ENCODE measurements around the gene RTTN.

RTTN gene

DNA sequence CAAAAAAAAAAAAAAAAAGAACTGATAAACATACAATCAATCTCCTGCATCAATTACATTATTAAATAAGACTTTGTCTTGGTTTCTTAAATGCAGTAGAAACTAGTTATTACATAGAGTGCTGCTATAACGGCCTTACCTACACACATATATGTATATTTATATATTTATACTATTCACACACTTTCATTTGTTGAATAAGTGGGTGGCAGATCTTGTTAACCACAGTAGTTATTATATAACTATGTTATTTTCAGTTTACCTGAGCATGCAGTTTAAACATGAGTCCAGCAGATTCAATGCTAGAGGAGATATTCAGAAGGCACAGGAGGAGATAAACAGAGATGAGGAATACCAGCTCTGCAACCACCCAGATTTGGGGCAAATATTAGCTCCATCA lies 176.3 kb downstream of the RTTN start:
- no peak for DNase-seq (ENCODE audit: low read depth in 2 of 3, low spot score in 2 of 3)

DNA sequence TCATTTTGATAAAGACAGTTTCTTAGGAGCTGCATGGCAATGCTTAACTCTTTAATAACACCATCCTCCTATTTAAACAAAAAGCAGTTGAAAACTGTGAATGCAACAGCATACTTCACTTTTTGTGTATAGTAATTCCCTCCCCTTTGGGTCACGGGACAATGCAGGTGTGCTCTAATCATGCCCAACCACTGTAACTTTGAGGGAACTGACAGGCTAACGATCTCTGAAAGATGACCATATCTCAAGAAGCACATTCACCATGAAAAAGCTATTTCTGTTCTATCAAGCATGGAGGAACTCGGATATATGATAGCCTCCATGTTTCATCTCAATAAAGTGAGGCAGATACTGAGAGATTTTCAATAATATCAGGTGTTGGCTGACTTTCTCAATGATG lies 176.8 kb downstream of the RTTN start:
- no peak for DNase-seq (ENCODE audit: low read depth in 2 of 3, low spot score in 2 of 3)

DNA sequence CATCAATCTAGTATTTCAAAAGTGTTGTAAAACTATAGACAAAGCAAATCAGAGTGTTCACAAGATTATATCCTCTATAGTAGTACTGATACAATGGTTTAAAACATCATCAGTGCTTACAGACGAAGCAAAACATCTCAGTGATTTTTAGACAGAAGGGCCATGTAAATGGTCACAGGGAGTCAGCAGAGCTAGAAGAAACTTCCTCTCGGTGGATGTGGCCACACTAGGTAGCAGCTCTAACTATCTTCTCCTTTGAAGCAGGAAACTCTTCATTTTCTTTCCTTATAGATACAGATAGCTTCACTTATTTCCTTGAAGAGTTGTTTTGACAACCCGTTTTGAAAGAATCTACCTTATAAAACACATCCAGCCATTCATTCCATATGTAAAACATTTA lies 177.4 kb downstream of the RTTN start:
- no peak for DNase-seq (ENCODE audit: low read depth in 2 of 3, low spot score in 2 of 3)

DNA sequence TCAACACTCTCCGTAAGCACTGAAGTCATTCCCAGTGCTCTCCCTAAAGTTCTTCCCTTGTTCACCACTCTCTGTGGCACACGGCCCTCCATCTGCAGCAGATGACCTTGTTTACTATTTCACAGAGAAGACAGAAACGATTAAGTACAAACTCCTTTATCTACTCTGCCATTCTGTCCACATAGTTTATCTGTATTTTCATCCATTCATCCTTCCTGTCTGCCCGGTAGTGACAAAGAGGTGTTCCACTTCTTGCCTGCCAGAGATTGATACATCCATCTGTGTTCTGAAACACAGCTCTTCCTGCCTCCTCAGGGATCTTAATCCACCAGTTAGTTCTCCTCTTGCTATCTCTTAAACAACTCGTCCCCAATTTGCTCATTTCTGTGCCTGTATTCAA lies 179.9 kb downstream of the RTTN start:
- DNase-seq (ENCODE audit: low read depth in 2 of 3, low spot score in 2 of 3), result no peak

DNA sequence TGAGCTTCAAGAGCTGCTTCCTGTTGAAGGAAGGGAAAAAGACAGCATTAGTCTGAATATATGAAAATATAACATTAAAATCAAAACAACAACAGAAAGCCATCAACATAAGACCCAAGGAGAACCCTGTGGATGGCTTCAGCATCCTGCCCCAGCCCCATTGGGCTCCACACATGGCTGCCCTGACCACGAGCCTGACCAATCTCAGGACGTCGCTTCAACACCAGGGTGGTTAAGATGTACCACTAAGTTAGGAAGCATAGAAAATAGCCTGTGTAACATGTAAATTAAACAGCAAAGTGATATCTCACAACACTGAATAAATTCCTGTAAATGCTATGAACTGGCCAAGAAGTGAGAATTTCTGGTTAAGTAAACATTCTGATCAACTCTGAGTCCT lies 180.7 kb downstream of the RTTN start:
- DNase-seq (ENCODE audit: low read depth in 2 of 3, low spot score in 2 of 3), result no peak

DNA sequence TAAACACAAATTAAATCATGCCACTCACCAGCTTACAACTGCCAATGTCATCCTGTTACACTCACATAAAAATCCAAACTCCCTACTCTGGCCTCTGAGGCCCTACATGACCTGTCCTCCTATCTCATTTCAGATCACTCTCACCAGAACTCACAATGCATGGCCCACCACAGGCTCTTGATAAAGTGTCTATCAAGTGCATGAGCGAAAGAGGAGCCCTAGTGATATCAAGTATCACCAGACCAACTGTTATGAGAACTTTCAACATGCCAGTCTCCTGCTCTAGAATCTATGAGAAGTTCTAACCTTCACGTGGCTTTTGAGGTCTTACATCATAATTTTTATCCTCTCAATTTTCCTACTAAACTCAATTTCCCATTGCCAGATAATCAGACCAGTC lies 181.4 kb downstream of the RTTN start:
- DNase-seq (ENCODE audit: low read depth in 2 of 3, low spot score in 2 of 3), result no peak

DNA sequence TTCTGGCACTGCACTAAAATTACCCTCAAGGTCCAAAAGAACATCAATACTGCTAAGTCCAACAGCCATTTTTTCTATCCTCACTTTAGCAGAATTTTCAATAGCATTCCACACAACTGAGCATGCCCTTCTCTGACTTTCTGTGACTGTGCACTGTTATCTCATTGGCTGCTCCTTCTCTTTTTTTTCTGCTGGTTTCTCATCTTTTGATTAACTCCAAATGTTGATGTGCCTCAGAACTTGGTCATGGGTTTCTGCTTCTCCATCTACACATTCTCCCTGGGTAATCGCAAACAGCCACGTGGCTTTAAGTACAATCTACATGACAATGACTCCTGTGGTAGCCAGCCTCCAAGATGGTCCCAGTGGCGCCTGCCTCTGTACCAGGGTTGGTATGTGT lies 182.9 kb downstream of the RTTN start:
- no peak for DNase-seq (ENCODE audit: low read depth in 2 of 3, low spot score in 2 of 3)

DNA sequence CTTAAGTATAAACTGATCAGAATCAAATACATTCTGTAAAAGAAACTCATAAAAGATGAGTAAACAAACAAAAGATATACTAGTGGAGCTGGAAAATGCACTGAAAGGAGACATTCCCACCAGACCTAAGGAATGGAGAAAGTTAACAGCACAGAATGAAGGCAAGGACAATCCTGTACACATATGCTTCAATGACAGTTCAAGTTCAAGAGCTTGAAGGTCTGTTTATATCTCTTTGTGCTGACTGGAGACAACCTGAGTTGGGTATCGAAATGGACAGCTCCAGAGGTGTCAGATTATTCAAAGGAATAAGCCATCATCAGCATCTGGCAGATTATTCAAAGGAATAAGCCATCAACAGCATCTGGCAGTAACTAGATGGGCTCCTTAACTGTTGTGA lies 184.0 kb downstream of the RTTN start:
- no peak for DNase-seq (ENCODE audit: low read depth in 2 of 3, low spot score in 2 of 3)

DNA sequence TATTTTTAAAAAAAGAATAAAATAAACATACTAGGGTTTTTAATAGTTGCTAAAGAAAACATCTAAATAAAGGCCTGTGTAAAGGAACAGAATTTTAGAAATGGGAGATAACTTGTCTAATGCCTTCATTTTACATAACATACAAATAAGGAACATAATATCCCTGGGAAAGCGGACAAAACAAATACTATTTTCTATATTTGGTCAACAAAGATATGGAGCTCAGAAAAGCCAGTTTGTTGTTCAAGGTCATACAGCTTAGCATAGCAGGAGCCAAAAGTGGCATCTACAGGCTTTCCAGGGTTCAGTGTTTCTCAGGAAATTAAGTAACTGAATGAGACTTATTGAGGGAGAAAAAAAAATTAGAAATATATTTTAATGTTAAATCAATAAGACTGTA lies 184.4 kb downstream of the RTTN start:
- DNase-seq (ENCODE audit: low read depth in 2 of 3, low spot score in 2 of 3), result no peak

DNA sequence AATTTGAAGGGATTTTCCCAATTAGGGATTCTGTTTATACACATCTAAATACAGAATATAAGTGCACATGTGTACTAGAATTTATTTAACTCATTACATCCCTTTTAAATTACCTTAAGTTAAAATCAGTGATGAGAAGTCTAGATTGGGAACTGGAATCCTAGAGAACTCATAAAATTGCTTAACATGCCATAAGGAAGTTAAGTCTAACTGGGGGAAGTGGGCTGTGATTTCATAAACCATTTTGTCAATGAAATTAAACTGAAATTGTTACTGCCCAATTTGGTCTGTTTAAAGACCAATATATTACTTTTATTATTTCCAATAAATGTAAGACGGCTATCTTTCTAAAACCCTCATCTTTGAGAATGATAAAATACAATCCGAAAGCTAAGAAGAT lies 185.5 kb downstream of the RTTN start:
- DNase-seq (ENCODE audit: low read depth in 2 of 3, low spot score in 2 of 3), result no peak

DNA sequence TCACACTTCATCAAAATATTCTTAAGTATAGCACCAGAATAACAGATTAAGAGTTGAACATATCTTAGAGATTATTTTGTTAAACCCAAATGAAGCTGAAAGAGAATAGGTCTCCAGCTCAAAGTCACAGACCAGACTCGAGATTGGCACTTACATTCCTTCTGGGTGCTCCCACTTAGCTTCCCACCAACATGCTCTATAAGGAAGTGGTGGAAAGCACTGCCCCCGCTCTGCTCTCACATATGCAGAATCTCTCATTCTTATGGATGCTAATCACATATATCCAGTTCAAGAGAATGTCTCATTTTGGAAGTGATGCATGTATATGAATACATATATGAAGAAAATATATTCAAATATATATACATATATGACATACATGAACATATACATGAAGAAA lies 186.4 kb downstream of the RTTN start:
- no peak for DNase-seq (ENCODE audit: low read depth in 2 of 3, low spot score in 2 of 3)

DNA sequence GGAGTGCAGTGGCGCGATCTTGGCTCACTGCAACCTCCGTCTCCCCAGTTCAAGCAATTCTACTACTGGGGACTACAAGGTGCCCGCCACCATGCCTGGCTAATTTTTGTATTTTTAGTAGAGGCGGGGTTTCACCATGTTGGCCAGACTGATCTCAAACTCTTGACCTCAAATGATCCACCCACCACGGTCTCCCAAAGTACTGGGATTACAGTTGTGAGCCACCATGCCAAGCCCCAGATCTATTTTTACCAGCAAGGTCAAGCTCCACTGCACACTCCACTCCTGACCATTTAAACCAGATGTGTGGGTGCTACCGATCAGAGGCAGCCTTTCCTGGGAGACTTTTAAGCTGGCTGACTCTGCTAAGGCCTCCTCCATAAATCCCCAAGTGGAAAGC lies 190.4 kb downstream of the RTTN start:
- DNase-seq (ENCODE audit: low read depth in 2 of 3, low spot score in 2 of 3), result no peak

DNA sequence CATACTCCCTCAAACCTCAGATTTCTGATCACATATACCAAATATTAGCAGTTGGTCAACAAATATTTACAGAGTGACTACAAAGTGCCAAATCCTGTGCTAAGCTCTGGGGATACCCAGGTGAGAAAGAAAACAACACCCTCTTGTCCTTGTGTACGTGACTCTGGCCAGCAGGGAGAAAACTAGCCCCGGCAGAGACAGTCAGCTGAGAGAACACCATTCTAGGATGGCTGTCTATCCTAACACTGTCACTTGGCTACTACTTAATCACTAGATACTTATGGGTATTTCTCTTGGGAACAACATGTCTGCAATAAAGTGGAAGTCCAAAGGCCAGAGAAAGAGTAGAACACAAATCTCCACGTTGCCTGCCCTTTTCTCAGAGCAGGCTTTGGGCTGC lies 199.9 kb downstream of the RTTN start:
- DNase-seq (ENCODE audit: low read depth in 2 of 3, low spot score in 2 of 3), result no peak

DNA sequence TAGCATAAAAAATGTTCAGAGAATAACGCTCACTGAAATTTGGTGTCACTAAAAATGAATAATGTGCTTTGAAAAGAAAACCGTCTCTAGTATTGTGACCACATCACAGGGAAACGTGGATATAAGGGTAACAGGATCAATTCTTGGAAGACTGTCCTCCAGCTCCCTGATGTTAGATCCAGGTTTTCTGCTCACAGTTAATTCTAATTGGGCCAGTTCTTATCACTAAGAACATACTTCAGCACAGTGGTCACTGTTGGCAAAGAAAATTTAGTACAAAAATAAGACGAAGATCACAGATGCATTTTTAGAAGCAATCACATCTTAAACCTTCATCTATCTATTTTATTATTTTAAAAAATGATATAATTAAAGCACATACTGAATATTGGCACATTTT lies 200.8 kb downstream of the RTTN start:
- no peak for DNase-seq (ENCODE audit: low read depth in 2 of 3, low spot score in 2 of 3)

DNA sequence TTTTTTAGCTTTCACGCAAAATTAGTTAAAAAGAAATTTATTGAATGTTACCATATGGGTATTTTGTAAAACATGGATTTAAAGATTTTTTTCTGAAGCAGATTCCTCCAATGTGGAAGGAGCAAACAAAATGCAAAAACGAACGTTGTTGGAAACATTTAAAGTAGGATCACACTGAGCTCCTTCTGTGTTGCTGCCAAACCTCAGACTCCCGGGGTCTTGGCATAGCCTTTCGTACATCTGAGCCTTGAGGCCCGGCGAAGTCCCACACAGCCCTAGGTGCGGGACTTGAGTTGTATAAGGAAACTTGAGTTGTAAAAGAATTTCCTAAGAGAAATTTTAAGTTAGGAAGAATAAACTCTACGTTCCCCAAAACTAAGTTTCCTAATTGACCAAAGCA lies 205.8 kb downstream of the RTTN start:
- no peak for DNase-seq (ENCODE audit: low read depth in 2 of 3, low spot score in 2 of 3)

DNA sequence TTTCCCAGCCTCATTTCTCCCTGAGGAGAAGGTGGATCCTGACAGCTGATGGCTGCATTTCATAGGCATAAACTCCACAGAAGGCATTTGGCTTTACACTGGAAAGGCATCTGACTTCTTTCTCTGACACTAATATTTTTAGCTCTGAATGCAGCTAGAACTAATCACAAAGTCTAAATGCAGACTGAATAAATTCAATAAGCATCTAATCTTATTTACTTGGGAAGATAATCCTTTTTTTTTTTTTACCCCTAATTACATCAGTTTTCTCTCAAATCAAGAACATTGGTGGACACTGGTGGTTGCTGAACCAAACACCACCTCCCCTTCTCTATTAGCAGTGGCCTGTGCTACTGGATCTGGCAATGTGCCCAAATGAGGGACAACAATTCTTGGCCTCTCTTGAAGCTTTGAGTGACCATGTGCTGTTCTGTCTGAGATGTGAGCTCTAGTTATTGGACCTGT lies 206.9 kb downstream of the RTTN start:
- no peak for DNase-seq (ENCODE audit: low read depth in 2 of 3, low spot score in 2 of 3)

DNA sequence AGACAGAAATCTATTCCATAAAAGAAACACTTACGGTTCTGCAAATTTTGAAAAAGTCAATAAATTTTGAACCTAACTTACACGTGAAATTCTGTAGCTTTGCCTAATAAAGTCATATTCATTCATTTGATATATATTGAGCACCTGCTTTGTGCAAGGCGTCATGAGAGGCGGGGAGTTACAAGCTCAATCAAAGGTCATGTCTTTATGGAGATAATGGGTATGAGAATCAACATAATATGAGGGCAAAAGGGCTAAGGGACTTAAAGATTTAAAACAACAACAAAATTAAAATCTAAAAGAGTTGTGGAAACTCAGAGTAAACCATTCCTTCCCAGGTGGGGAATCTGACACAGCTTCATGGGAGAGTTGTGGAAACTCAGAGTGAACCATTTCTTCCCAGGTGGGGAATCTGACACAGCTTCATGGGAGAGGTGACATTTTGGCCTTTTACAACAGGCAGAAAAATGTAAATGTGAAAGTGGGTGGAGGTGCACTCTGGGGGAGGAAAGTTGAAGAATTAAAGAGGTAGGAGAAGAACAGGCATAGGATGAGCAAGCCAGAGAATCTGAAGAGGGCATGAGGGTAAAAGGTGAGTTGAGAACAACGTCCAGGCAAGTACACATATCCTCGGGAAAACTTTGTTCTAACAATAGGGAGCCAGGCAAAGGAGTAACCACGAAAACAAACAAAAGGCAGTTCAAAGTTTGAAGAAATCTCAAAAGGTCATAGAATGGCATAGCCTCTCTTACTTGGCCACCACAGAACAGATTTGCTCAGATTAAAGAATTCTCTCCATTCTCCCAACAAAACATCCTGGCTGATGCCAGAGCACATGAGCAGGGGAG lies 208.3 kb downstream of the RTTN start:
- DNase-seq (ENCODE audit: low read depth in 2 of 3, low spot score in 2 of 3), result no peak

DNA sequence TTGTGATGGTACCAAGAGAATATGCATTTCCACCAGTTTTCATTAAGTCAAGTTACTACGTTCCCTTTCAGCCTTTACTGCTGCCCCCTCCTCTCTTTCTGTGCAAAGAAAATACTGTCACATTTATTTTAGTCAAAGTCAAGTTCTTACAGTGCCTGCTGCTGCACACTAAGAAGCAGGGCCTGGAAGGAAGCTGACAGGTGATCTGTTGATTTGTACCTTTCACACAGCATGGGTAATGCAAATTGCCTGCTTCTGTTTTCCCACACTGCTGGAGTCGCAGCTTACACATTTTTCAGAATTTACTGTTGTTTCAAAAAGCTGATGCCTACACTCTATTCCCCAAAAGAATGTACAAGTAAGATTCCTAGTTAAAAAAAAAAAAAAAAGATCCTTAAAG lies 209.1 kb downstream of the RTTN start:
- no peak for DNase-seq (ENCODE audit: low read depth in 2 of 3, low spot score in 2 of 3)

DNA sequence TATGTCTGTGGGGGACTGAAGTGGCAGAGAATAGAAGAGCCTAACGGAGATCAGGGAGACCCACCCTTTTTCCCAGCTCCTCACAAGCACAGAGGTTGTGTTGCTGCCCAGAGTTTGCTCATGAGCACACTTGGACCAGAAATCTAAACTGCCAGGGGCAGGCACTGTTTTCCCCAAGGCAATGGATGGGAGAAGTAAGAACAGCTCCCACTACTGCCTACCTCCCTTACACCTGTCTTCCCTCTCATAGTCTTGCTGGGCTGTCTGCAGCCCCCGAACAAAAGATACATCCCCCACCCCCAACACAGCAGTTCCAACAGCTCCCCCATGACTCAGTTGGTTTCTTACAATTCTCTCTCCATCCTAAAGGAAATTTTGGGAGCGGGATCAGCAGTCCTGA lies 209.7 kb downstream of the RTTN start:
- no peak for DNase-seq (ENCODE audit: low read depth in 2 of 3, low spot score in 2 of 3)

DNA sequence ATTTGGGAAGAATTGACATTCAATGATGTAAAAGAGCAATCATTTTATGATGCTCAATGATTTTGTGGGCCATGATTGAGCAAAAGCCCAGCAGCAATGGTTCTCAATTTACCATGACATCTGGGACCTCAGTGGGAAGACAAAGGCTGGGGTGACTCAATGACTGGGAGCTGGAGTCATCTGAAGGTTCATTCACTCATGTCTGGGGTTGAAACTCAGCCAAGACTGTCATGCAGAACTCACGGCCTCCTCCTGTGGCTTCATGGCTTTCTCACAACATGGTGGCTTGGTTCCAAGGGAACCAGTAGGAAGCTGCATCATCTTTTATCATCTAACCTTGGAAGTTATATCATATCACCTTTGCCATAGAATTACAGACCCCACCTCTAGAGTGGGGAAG lies 212.7 kb downstream of the RTTN start:
- no peak for DNase-seq (ENCODE audit: low read depth in 2 of 3, low spot score in 2 of 3)

DNA sequence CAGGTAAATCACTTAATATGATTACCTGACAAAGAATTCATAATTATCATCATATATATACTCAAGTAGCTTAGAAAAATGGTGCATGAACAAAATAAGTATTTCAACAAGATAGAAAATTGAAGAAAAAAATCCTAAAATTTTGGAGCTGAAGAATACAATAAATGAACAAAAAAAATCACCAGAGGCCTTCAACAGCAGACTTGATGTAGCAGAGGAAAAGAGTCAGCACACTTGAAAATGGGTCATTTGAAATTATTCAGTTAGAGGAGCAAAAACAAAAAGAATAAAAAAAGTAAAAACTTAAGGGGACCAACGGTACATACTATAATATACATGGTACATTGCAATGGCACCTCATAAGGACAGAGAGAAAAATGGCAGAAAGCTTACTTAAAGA lies 217.6 kb downstream of the RTTN start:
- DNase-seq (ENCODE audit: low read depth in 2 of 3, low spot score in 2 of 3), result no peak

DNA sequence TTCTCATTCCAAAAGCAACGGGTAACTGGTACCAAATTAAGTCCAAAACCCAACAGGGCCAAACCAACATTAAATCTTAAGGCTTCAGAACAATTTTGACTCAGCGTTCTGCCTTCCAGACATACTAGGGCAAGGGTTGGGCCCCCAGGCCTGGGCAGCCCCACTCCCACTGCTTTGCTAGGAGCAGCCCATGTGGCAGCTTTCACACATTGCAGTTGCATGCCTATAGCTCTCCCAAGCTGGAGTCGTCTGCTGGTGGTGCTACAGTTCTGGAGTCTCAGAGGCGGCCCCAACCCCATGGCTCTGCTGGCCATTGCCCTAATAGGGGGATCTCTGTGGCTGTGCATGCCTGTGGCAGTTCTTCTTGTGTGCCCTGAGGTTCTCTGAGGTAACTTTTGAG lies 220.2 kb downstream of the RTTN start:
- no peak for DNase-seq (ENCODE audit: low read depth in 2 of 3, low spot score in 2 of 3)

DNA sequence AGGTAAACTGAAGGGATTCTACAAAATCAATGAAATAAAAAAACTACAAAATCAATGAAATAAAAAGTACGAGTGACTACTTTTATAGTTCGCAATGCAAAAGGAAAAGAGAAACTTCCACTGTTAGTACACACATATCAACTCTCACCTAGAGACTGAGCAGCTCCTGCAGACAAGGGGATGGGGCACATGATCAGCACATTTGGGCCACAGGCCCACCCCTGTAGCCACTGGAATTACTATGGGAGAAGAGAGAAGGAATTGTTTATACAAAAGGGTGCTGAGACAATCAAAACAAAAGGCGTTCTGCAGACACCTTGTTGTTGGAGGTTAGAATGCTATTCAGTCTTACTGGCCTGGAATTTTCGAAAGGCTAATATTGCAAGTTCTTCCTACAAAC lies 223.1 kb downstream of the RTTN start:
- DNase-seq (ENCODE audit: low read depth in 2 of 3, low spot score in 2 of 3), result no peak

All from activated CD8-positive, alpha-beta memory T cell treated with anti-CD3 and anti-CD28 coated beads for 48 hours (primary cell).